Natural killer cell (primary cell): ENCODE data around the gene PALS2. TPM values are rescaled to one million over a fixed set of nuclear protein-coding genes. Genes with fewer than 3 reads are reported as not detected.

ENCODE experiments used
- ATAC-seq, 3 donors: fragments of 150-1000 bp in 2 of 3; fragments of 200-7000 bp in 1 of 3; cut with Tn5 transposase; 1 replicate in 1 of 3; 2 replicates in 2 of 3; pipeline ENCODE4 v1.10.0; 2021; ENCODE audit warnings: mild to moderate bottlenecking in 2 of 3, moderate library complexity in 2 of 3
- DNase-seq, 2 donors: peaks; one replicate each; pipeline versions ENCODE4 v3.0.0 to v3.0.0-alpha.2; 2013 to 2021; ENCODE audit warnings: mixed read lengths in 1 of 2
- H3K27ac ChIP-seq: one replicate; pipeline ENCODE4 v1.5.1; 2013; ENCODE audit warnings: mild to moderate bottlenecking, low read length
- H3K27me3 ChIP-seq: one replicate; pipeline ENCODE4 v1.6.1; 2013; ENCODE audit warnings: low read length; ENCODE audit not compliant: control insufficient read depth, insufficient read depth
- H3K36me3 ChIP-seq: one replicate; pipeline ENCODE4 v1.6.1; 2013; ENCODE audit warnings: low read length; ENCODE audit not compliant: control insufficient read depth, insufficient read depth
- H3K4me1 ChIP-seq: one replicate; pipeline ENCODE4 v1.6.1; 2013; ENCODE audit warnings: low read length; ENCODE audit not compliant: control insufficient read depth, insufficient read depth
- H3K4me3 ChIP-seq: one replicate; pipeline ENCODE4 v1.5.1; 2013; ENCODE audit warnings: low read length
- H3K9me3 ChIP-seq: one replicate; pipeline ENCODE4 v1.6.1; 2013; ENCODE audit warnings: low read length; ENCODE audit not compliant: control insufficient read depth, insufficient read depth
- H3K27ac Mint-ChIP-seq, 2 donors: one replicate each; pipeline ENCODE4 v1.8.0; 2022; ENCODE audit warnings: mild to moderate bottlenecking in 2 of 2, mixed read lengths in 2 of 2, moderate library complexity in 1 of 2
- H3K27me3 Mint-ChIP-seq, 2 donors: one replicate each; pipeline ENCODE4 v1.8.0; 2022; ENCODE audit warnings: low read depth in 2 of 2, mixed read lengths in 2 of 2
- H3K36me3 Mint-ChIP-seq: one replicate; pipeline ENCODE4 v1.8.0; 2022; ENCODE audit warnings: mixed read lengths
- H3K4me1 Mint-ChIP-seq, 2 donors: one replicate each; pipeline ENCODE4 v1.8.0; 2022; ENCODE audit warnings: mixed read lengths in 2 of 2
- H3K4me3 Mint-ChIP-seq: one replicate; pipeline ENCODE4 v1.8.0; 2022; ENCODE audit warnings: mild to moderate bottlenecking, moderate library complexity, mixed read lengths
- H3K9me3 Mint-ChIP-seq, 2 donors: one replicate each; pipeline ENCODE4 v1.8.0; 2022; ENCODE audit warnings: mixed read lengths in 2 of 2
- CTCF ChIP-seq: fragments of 200-600 bp; IDR thresholded peaks from one replicate; pipeline ENCODE4 v1.8.0; 2022; ENCODE audit warnings: antibody characterized with exemption
- WGBS: methylation state at CpG from one replicate; pipeline ENCODE4 v1.1.7; 2013; ENCODE audit warnings: missing lambda C conversion rate; ENCODE audit not compliant: insufficient coverage; 5-methylcytosine and 5-hydroxymethylcytosine counted together
- intact Hi-C: fragments of 100-400 bp; cut with micrococcal nuclease; formaldehyde crosslinking; loops from one replicate; pipeline ENCODE4 v1.14.2; 2022
- total RNA-seq, 4 donors: library from RNA; stranded (reverse); fragments of 120-200 nt in 1 of 4; gene quantifications; one replicate each; pipeline versions ENCODE4 v1.2.3 to v1.2.4, GENCODE V29; 2013 to 2022

The PALS2 gene
- total RNA-seq, 3 donors from 2014 or later (not counting 1 experiment from before 2014, with no cell fraction given): 15.2 to 16.3 (median 15.4) TPM

GRCh38 chr7:24609570-24609969 lies 36.3 kb downstream of the PALS2 start:
- TF ChIP-seq CTCF: no peak
- Mint-ChIP-seq H3K9me3 (no peaks in the 10 kb centered on the region), H3K27me3 (peaks cover 0 to 3% of the 10 kb centered on the region in 2 donors), H3K36me3 (no peaks in the 10 kb centered on the region), H3K4me3 (no peak overlapping the region), H3K4me1 (no peaks in the 10 kb centered on the region), H3K27ac (no peak overlapping the region)
- Histone ChIP-seq H3K36me3 (no peaks in the 10 kb centered on the region), H3K27ac (no peak overlapping the region), H3K4me1 (no peaks in the 10 kb centered on the region), H3K9me3 (no peaks in the 10 kb centered on the region), H3K27me3 (no peaks in the 10 kb centered on the region), H3K4me3 (no peak overlapping the region)
- ATAC-seq (no peak), DNase-seq (no peak)
- intact Hi-C loops: no loop called here
- WGBS: 80% methylated on average over 1 of the region's 2 CpGs

GRCh38 chr7:24611130-24611529 lies 37.9 kb downstream of the PALS2 start:
- TF ChIP-seq CTCF: no peak
- no peak overlapping the region for H3K4me3 ChIP-seq
- no peak for ATAC-seq
- H3K27me3 ChIP-seq: no peaks in the 10 kb centered on the region
- H3K9me3 Mint-ChIP-seq: peaks cover 2% of the 10 kb centered on the region in 2 donors
- no peak overlapping the region for H3K27ac ChIP-seq
- H3K9me3 ChIP-seq: no peaks in the 10 kb centered on the region
- H3K36me3 Mint-ChIP-seq: no peaks in the 10 kb centered on the region
- no peaks in the 10 kb centered on the region for H3K4me1 Mint-ChIP-seq
- H3K27me3 Mint-ChIP-seq: peaks cover 0 to 3% of the 10 kb centered on the region in 2 donors
- no peaks in the 10 kb centered on the region for H3K36me3 ChIP-seq
- no peak for DNase-seq
- no CpG with 5 or more reads among the region's 3 CpGs for WGBS
- no peak overlapping the region for H3K4me3 Mint-ChIP-seq
- intact Hi-C loops: no loop called here
- no peaks in the 10 kb centered on the region for H3K4me1 ChIP-seq
- no peak overlapping the region for H3K27ac Mint-ChIP-seq

- no peaks in the 10 kb centered on the region for H3K36me3 ChIP-seq
- H3K4me3 ChIP-seq: no peak overlapping the region
- ATAC-seq (no peak), DNase-seq (no peak)
- no peak for TF ChIP-seq CTCF
- 96% methylated on average over 2 of the region's 2 CpGs for WGBS
- H3K27ac ChIP-seq: no peak overlapping the region
- Mint-ChIP-seq H3K27ac (no peak overlapping the region), H3K4me3 (no peak overlapping the region), H3K27me3 (peaks cover 0 to 7% of the 10 kb centered on the region in 2 donors), H3K4me1 (peaks cover 0 to 10% of the 10 kb centered on the region in 2 donors), H3K36me3 (peaks cover 9% of the 10 kb centered on the region), H3K9me3 (peaks cover 2 to 10% of the 10 kb centered on the region in 2 donors)
- intact Hi-C loops: no loop called here
- no peaks in the 10 kb centered on the region for H3K4me1 ChIP-seq
- H3K27me3 ChIP-seq: no peaks in the 10 kb centered on the region
- H3K9me3 ChIP-seq: peaks cover 6% of the 10 kb centered on the region
These were observed 44.8 kb downstream of the PALS2 start for GRCh38 chr7:24617957-24618616.

GRCh38 chr7:24619978-24620377 lies 46.7 kb downstream of the PALS2 start:
- intact Hi-C loops: no loop called here
- ATAC-seq: no peak
- TF ChIP-seq CTCF: no peak
- H3K4me1 ChIP-seq: no peaks in the 10 kb centered on the region
- no peak overlapping the region for H3K4me3 ChIP-seq
- Mint-ChIP-seq H3K36me3 (peaks cover 9% of the 10 kb centered on the region), H3K4me3 (no peak overlapping the region), H3K9me3 (peaks cover 2 to 9% of the 10 kb centered on the region in 2 donors), H3K27me3 (peaks cover 0 to 4% of the 10 kb centered on the region in 2 donors), H3K27ac (no peak overlapping the region), H3K4me1 (peaks cover 0 to 10% of the 10 kb centered on the region in 2 donors)
- DNase-seq: no peak
- WGBS: 100% methylated on average over 1 of the region's 3 CpGs
- no peak overlapping the region for H3K27ac ChIP-seq
- H3K36me3 ChIP-seq: no peaks in the 10 kb centered on the region
- H3K27me3 ChIP-seq: no peaks in the 10 kb centered on the region
- H3K9me3 ChIP-seq: peaks cover 6% of the 10 kb centered on the region
